GM12873 (cell line): ENCODE results near the gene DZANK1.

Source experiments
- CTCF ChIP-seq: IDR thresholded peaks from 2 replicates; pipeline ENCODE4 v1.5.1; 2012; ENCODE audit warnings: low read depth, mild to moderate bottlenecking, moderate library complexity, low read length, control low read depth; ENCODE audit not compliant: insufficient read depth; ENCODE audit errors: missing control alignments

DZANK1 gene

GRCh38 chr20:18466894-18467730, at the start of gene DZANK1, which contains the start of gene POLR3F:
TSS of gene DZANK1 (minus strand) at chr20:18467030. CDS start at chr20:18465358, 1,672 bp downstream.
TSS of gene POLR3F (plus strand) at chr20:18467390. CDS start at chr20:18467507, 117 bp downstream.
- TF ChIP-seq CTCF, result no peak

- TF ChIP-seq CTCF, result no peak
Observed at GRCh38 chr20:18515973-18516372, 49.1 kb upstream of the DZANK1 start.

- no peak for TF ChIP-seq CTCF
Observed at GRCh38 chr20:18514127-18514526, 47.3 kb upstream of the DZANK1 start.

- TF ChIP-seq CTCF, result no peak
Observed at GRCh38 chr20:18513208-18513607, 46.4 kb upstream of the DZANK1 start.

- no peak for TF ChIP-seq CTCF
Observed at GRCh38 chr20:18511571-18511970, 44.7 kb upstream of the DZANK1 start.

GRCh38 chr20:18507218-18508191, 40.7 kb upstream of the DZANK1 start, which contains the start of gene SEC23B:
TSS of gene SEC23B (plus strand) at chr20:18507940. CDS start at chr20:18510836, 2,896 bp downstream.
- TF ChIP-seq CTCF, result no peak

GRCh38 chr20:18506744-18507143, 39.9 kb upstream of the DZANK1 start:
- no peak for TF ChIP-seq CTCF
